Transverse colon (tissue), 4 donors: Measurements from ENCODE around the gene NLRX1. TPM values are rescaled to one million over a fixed set of nuclear protein-coding genes. Genes with fewer than 3 reads are reported as not detected.

ENCODE experiments used
- DNase-seq: peaks from one replicate; pipeline ENCODE4 v3.0.0-alpha.2; 2019
- H3K27ac ChIP-seq, 4 donors: fragments of 200-600 bp; sonication (generic); 2 replicates each; pipeline ENCODE4 v1.5.1; 2016 to 2018; ENCODE audit warnings: inconsistent platforms in 4 of 4
- H3K27me3 ChIP-seq: fragments of 200-600 bp; sonication (generic); 2 replicates; pipeline ENCODE4 v1.5.1; 2017; ENCODE audit warnings: inconsistent platforms
- H3K36me3 ChIP-seq, 4 donors: fragments of 200-600 bp; sonication (generic); 2 replicates each; pipeline ENCODE4 v1.5.1; 2017 to 2019; ENCODE audit warnings: inconsistent platforms in 4 of 4
- H3K4me1 ChIP-seq, 4 donors: fragments of 200-600 bp; sonication (generic); 2 replicates each; pipeline ENCODE4 v1.5.1; 2017 to 2020; ENCODE audit warnings: inconsistent platforms in 4 of 4
- H3K4me3 ChIP-seq, 4 donors: fragments of 200-600 bp; sonication (generic); 1 replicate in 1 of 4; 2 replicates in 3 of 4; pipeline versions ENCODE4 v1.5.1 to v1.6.1; 2017 to 2019; ENCODE audit warnings: inconsistent platforms in 4 of 4
- H3K9me3 ChIP-seq, 2 donors: fragments of 200-600 bp; sonication (generic); 2 replicates each; pipeline ENCODE4 v1.5.1; 2017 to 2019; ENCODE audit warnings: inconsistent platforms in 2 of 2
- CTCF ChIP-seq, 5 experiments: fragments of 200-600 bp in 3 of 5; fragments of 450-650 bp in 2 of 5; sonication (generic) in 3 of 5; IDR thresholded peaks; 1 replicate in 2 of 5; 2 replicates in 3 of 5; pipeline ENCODE4 v1.5.1; 2016 to 2017; ENCODE audit warnings: antibody characterized with exemption in 5 of 5, inconsistent platforms in 3 of 5, mild to moderate bottlenecking in 2 of 5, moderate library complexity in 1 of 5
- EP300 ChIP-seq: sonication (generic); formaldehyde crosslinking; IDR thresholded peaks from one replicate; pipeline ENCODE4 v1.6.1; 2017; ENCODE audit warnings: antibody characterized with exemption, low read depth
- POLR2A ChIP-seq: fragments of 450-650 bp; IDR thresholded peaks from one replicate; pipeline ENCODE4 v1.6.1; 2016; ENCODE audit warnings: antibody characterized with exemption, mild to moderate bottlenecking, moderate library complexity
- POLR2AphosphoS5 ChIP-seq, 3 donors: sonication (generic); formaldehyde crosslinking; IDR thresholded peaks; one replicate each; pipeline ENCODE4 v1.6.1; 2016; ENCODE audit warnings: antibody characterized with exemption in 3 of 3
- WGBS, 2 donors: methylation state at CpG; one replicate each; pipeline ENCODE4 v1.1.5; 2018; ENCODE audit warnings: low coverage in 1 of 2; 5-methylcytosine and 5-hydroxymethylcytosine counted together
- in situ Hi-C, 4 donors: fragments of 200-750 bp; cut with MboI; loops; one replicate each; pipeline versions ENCODE4 v1.15.0 to v1.15.1; 2017; ENCODE audit warnings: low sequenced_read_pairs in 3 of 4, low pct_ligation_motif_present in 1 of 4, low pct_unique_long_range_greater_than_20kb in 1 of 4
- intact Hi-C: fragments of 100-400 bp; cut with DNase I; formaldehyde crosslinking; loops from one replicate; pipeline ENCODE4 v1.15.1; 2023; ENCODE audit warnings: low total_unique reads
- total RNA-seq, 4 donors: library from RNA; depleted of rRNA; stranded (reverse); fragments of >200 nt; gene quantifications; one replicate each; pipeline ENCODE4 v1.1.0, GENCODE V29; 2016

NLRX1 gene
- total RNA-seq, 4 donors from 2014 or later: 16.4 to 30.1 (median 18.2) TPM

GRCh38 chr11:119229288-119229672 is 60.8 kb downstream of the NLRX1 start:
- TF ChIP-seq POLR2A: no peak
- no peak for TF ChIP-seq POLR2AphosphoS5 (IDR thresholded peaks at IDR 0.05)
- TF ChIP-seq CTCF (IDR thresholded peaks at IDR 0.05): no peak
- no peak for TF ChIP-seq EP300
- H3K27me3 ChIP-seq: no peaks in the 10 kb centered on the region
- no peaks in the 10 kb centered on the region for H3K36me3 ChIP-seq
- in situ Hi-C loops (no loop called here), intact Hi-C loops (no loop called here)
- no peaks in the 10 kb centered on the region for H3K9me3 ChIP-seq
- peaks cover 0 to 20% (median 4%) of the 10 kb centered on the region in 4 donors for H3K4me1 ChIP-seq
- no peak overlapping the region for H3K27ac ChIP-seq
- no peak overlapping the region for H3K4me3 ChIP-seq
- WGBS, 2 donors: 83 to 100% methylated on average over 3 of the region's 3 CpGs
- DNase-seq: no peak

GRCh38 chr11:119229741-119230140 is 61.2 kb downstream of the NLRX1 start:
- Histone ChIP-seq H3K27ac (no peak overlapping the region), H3K27me3 (no peaks in the 10 kb centered on the region), H3K9me3 (no peaks in the 10 kb centered on the region), H3K4me1 (peaks cover 0 to 20% (median 4%) of the 10 kb centered on the region in 4 donors), H3K4me3 (no peak overlapping the region), H3K36me3 (peaks cover 0 to 3% (median 0%) of the 10 kb centered on the region in 4 donors)
- 95 to 100% methylated on average over 1 to 4 of the region's 4 CpGs for WGBS, 2 donors
- in situ Hi-C loops (no loop called here), intact Hi-C loops (no loop called here)
- no peak for DNase-seq
- TF ChIP-seq POLR2A: no peak
- TF ChIP-seq POLR2AphosphoS5 (IDR thresholded peaks at IDR 0.05): no peak
- no peak for TF ChIP-seq CTCF (IDR thresholded peaks at IDR 0.05)
- no peak for TF ChIP-seq EP300

Other genes with a start within 250 kb of the NLRX1 start
- gene BCL9L, start 242.8 kb upstream of the NLRX1 start, total RNA-seq: 10 to 100 TPM; 15.9 to 23.9 (median 18.5) TPM
- gene UPK2, start 212.4 kb upstream of the NLRX1 start, total RNA-seq: not detected
- gene FOXR1, start 197.0 kb upstream of the NLRX1 start, total RNA-seq: not detected
- gene CENATAC, start 170.6 kb upstream of the NLRX1 start, total RNA-seq: 10 to 100 TPM; 46.1 to 94.3 (median 82.2) TPM
- gene RPS25, start 150.4 kb upstream of the NLRX1 start, total RNA-seq: 1,000 to 10,000 TPM in 1 of 4 donors, 100 to 1,000 TPM in 3; 220 to 1,105 (median 540) TPM
- gene TRAPPC4, start 150.0 kb upstream of the NLRX1 start, total RNA-seq: 100 to 1,000 TPM in 1 of 4 donors, 10 to 100 TPM in 3; 37.4 to 105 (median 74.8) TPM
- gene SLC37A4, start 137.8 kb upstream of the NLRX1 start, total RNA-seq: 10 to 100 TPM; 34.0 to 88.3 (median 81.2) TPM
- 100 to 1,000 TPM in 1 of 4 donors, 10 to 100 TPM in 3; 46.4 to 131 (median 61.0) TPM for gene HYOU1, start 111.5 kb upstream of the NLRX1 start, total RNA-seq
- gene VPS11, start 100.9 kb upstream of the NLRX1 start, total RNA-seq: 100 to 1,000 TPM in 1 of 4 donors, 10 to 100 TPM in 3; 19.8 to 122 (median 31.2) TPM
- 100 to 1,000 TPM in 1 of 4 donors, 10 to 100 TPM in 2, not detected in 1; 10.8 to 353 (median 21.3) TPM for gene HMBS, start 83.8 kb upstream of the NLRX1 start, total RNA-seq
- 10 to 100 TPM in 3 of 4 donors, 1 to 10 TPM in 1; 4.5 to 63.9 (median 26.3) TPM for gene DPAGT1, start 66.9 kb upstream of the NLRX1 start, total RNA-seq
- gene C2CD2L, start 61.4 kb upstream of the NLRX1 start, total RNA-seq: 10 to 100 TPM; 11.5 to 56.9 (median 32.7) TPM
- gene HINFP, start 47.1 kb upstream of the NLRX1 start, total RNA-seq: 10 to 100 TPM; 20.7 to 63.6 (median 48.2) TPM
- under 1 TPM in 1 of 4 donors, not detected in 3; 0.14 TPM for gene ABCG4, start 19.7 kb upstream of the NLRX1 start, total RNA-seq
- gene NHERF4, start 16.8 kb downstream of the NLRX1 start, total RNA-seq: 100 to 1,000 TPM in 2 of 4 donors, 10 to 100 TPM in 2; 75.2 to 248 (median 111) TPM
- 10 to 100 TPM in 3 of 4 donors, 1 to 10 TPM in 1; 6.8 to 18.7 (median 12.4) TPM for gene CBL, start 37.6 kb downstream of the NLRX1 start, total RNA-seq
- 100 to 1,000 TPM in 3 of 4 donors, 10 to 100 TPM in 1; 87.4 to 466 (median 150) TPM for gene MCAM, start 148.4 kb downstream of the NLRX1 start, total RNA-seq
- gene RNF26, start 165.8 kb downstream of the NLRX1 start, total RNA-seq: 10 to 100 TPM; 10.0 to 27.3 (median 13.9) TPM
- 10 to 100 TPM in 2 of 4 donors, 1 to 10 TPM in 2; 7.6 to 20.5 (median 11.4) TPM for gene C1QTNF5, start 172.2 kb downstream of the NLRX1 start, total RNA-seq
- under 1 TPM in 1 of 4 donors, not detected in 3; 0.32 TPM for gene MFRP, start 178.0 kb downstream of the NLRX1 start, total RNA-seq
- gene USP2, start 213.0 kb downstream of the NLRX1 start, total RNA-seq: 10 to 100 TPM in 3 of 4 donors, 1 to 10 TPM in 1; 9.8 to 26.6 (median 22.7) TPM